GM19239 (cell line): ENCODE data around the gene DNER.

Experiments used
- DNase-seq: peaks from one replicate; pipeline ENCODE4 v3.0.0; 2011; ENCODE audit warnings: low spot score; ENCODE audit not compliant: insufficient read length
- FAIRE-seq: peaks from 2 replicates; lab custom pipeline; 2011; peaks lifted over from hg19 to GRCh38; lab: Jason Lieb, UNC

Gene DNER

DNA sequence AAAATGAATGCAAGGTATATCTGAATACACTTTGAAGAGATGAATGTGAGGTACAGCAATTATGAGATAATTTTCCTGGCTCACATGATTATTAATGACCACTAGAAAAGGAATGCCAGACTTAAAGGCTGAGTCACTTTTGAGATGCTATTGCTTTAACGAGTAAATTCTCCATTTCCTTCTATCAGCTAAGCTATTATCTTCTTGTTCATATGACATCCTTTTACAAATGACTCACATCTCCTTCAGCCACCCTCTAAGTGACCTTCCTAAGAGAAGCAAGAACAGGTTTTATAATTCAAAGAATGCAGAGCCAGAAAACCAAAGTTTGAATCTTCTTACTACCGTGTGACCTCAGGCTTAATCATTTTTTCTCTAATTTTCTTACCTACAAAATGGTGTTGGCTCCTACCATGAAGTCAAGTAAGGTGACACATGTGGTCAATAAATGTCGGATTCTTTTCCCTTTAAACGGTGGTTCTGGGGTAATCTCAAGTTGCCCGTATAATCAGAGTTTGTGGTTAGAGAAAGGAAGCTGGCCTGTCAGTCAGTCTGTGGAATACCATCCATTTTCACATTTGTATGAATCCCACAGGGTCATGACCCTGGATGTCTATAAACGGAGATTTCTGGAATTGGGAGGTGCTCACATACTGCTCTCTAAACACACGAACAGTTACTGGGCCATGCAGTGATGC, 259.3 kb downstream of the DNER start:
- no peak for DNase-seq
- no peak for FAIRE-seq

DNA sequence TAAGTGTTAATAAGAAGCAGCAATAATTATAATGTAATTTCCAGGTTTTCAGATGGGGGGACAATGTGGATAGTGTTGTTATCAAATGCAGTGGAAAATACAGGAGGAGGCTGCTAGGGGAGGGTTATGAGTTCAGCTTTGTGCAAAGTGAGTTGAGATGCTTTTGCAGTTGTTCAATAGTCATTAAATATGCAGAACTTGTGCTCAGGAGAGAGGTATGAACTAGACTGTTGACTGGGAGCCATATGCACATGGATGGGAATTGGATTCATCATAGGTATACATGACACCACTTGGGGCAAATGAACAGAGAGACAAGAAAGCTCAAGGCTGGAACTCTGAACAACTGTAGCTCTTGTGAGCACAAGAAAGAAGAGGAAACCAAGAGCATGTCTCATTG, 261.1 kb downstream of the DNER start:
- FAIRE-seq (no peak), DNase-seq (no peak)

DNA sequence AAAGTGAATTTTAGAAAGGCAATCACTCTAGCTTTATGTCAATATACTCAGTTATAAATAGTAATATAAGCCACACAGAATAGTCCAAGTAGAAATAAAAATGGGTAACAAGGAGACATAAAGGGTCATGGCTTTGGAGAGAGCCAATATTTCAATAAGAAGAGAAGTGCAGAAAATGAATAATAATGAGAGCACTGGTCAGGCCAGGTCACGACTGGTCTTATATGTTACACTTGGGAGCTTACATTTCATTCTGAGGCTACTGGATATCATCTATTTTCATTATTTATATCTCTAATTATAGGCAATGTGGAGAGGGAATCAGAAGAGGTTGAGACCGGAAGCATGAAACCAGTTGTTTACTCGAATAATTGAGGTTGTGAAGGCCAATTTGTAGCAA, 262.5 kb downstream of the DNER start:
- FAIRE-seq (no peak), DNase-seq (no peak)

- DNase-seq (no peak), FAIRE-seq (no peak)
Observed at GRCh38 chr2:229447227-229447626, 267.1 kb downstream of the DNER start.

- DNase-seq (no peak), FAIRE-seq (no peak)
Observed at GRCh38 chr2:229446350-229446749, 268.0 kb downstream of the DNER start.

GRCh38 chr2:229445501-229446211, 268.7 kb downstream of the DNER start:
- FAIRE-seq (no peak), DNase-seq (no peak)

- DNase-seq (no peak), FAIRE-seq (no peak)
Observed at GRCh38 chr2:229445019-229445418, 269.3 kb downstream of the DNER start.

DNA sequence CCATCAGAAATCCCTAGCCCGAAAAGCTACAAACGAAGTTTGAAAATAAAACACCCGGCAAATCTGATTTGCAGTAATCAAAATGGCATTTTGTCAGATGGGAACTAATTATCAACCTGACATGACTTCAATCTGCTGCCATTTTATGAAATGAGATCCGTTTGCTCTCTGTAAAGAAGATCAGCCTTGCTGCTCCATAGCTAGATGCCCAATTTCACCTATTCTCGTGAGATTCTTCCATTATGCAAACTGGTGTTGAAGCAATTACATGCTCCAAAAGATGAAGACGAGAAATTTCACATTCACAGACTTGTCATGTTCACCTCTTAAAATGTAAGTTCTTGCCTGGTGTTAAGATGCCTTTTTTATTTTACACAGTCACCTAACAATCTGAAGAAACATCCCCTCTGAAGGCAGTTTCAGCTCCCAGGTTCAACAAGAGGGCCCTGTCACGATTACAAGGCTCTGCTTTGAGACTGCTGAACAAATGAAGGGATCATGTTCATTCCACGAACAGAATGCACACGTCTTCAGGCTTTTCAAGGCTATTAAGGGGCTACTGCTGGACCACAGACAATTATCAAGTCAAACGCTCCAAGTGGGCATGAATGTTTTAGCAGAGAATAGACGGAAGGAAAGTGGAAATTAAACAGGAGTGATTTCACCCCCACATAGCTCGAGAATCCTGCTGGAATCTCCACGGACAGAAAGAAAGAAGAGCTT, 270.6 kb downstream of the DNER start:
- DNase-seq = no peak
- FAIRE-seq = no peak

GRCh38 chr2:229443141-229443540, 271.2 kb downstream of the DNER start:
- no peak for FAIRE-seq
- no peak for DNase-seq

- DNase-seq (no peak), FAIRE-seq (no peak)
Observed at GRCh38 chr2:229438430-229439159, 275.8 kb downstream of the DNER start.

GRCh38 chr2:229437467-229437866, 276.9 kb downstream of the DNER start:
- no peak for FAIRE-seq

DNA sequence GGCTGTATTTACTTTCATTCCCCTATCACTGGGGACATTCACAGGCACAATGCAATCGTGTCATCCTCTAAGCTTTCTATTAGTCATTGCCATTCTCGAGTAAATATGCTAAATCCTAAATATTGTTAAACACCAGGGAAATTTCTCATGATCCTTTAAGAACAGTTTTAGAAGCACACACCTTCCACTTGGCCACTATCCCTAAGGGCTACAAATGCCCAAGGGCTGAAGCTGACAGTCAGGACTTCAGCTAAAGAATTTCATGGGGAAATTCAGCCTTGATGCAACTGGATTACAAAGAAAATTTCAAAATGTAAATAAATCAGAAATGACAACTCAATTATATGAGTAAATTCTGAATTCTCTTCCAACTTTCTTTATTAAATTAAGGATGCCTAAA, 280.2 kb downstream of the DNER start:
- no peak for DNase-seq
- FAIRE-seq = no peak

More at GRCh38 chr2:229437467-229437866, 276.9 kb downstream of the DNER start:
- DNase-seq = no peak

DNA sequence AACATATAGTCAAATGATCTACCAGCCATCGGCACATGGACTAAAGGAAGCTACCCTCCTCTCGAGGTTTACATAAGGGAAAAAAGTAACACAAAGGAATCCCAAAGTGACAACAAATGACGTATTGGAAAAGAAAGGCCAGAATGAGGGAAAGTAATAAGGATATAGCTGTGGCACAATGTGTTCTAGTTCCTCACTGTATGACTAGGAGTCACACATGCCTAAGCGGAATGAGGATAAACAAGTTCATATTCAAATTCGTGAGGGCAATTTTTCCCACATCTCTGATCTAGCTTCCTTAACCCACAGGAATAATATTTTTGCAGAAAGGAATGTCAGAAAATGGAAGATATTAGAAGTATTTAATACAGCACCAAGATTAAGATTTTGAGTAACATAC, 281.0 kb downstream of the DNER start:
- FAIRE-seq (no peak), DNase-seq (no peak)

GRCh38 chr2:229431327-229431954, 282.9 kb downstream of the DNER start:
- no peak for FAIRE-seq
- no peak for DNase-seq

DNA sequence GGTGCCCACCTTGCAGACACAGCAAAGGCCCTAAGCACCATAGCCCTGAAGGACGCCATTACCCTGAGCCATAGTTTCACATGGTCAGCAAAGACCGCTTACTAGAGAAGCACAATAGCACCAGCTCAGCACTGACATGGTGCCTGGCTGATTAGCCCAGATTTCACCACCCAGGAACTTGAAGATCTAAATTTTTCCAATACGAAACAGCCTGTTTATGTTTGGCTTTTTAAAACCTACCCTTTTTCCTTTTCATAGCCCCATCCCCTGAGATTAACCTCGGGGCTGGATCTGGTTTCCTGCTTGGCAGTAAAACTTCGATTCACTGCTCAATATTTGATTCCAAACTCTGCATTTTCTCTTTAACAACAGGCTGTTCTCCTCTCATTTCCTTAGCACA, 284.8 kb downstream of the DNER start:
- no peak for DNase-seq

GRCh38 chr2:229426464-229426863, 287.9 kb downstream of the DNER start:
- DNase-seq (no peak), FAIRE-seq (no peak)

More for the DNA sequence above, 284.8 kb downstream of the DNER start:
- FAIRE-seq = no peak

DNA sequence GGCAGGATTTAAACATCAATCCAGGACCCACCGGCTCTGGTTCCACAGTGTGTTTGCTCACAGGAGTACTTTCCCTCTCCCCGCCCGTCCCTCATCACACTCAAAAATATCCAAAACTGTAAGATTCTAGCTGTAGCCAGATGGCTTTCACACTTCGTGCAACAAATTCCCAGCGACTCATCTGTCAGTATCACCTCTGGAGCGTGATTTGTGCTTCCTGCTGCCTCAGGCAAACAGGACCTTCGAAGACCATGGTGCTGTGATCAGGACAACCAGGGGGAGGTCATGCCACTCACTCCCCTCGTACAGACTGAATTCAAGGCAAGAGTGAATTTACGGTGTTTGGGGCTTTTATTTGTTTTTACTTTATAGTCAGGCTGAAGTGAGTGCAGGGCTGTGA, 288.8 kb downstream of the DNER start:
- DNase-seq (no peak), FAIRE-seq (no peak)

DNA sequence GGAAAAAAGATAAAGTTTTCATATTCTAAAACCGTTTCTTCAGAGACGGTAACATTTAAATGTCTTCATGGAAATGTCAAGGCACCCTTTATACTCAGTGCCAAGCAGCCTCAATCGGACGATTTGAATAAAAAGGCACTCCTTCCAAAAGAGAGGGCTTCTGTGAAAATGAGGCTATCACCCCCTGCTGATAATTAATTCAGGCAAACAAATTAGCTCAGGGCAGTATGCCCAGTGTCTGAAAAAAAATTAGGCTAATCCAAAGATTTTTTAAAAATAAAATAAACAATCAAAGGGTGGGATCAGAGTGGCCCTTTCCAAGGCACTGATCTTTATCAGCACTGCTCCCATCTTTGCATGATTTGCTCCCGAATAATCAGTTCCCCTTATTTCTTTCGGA, 292.3 kb downstream of the DNER start:
- DNase-seq = no peak
- no peak for FAIRE-seq

DNA sequence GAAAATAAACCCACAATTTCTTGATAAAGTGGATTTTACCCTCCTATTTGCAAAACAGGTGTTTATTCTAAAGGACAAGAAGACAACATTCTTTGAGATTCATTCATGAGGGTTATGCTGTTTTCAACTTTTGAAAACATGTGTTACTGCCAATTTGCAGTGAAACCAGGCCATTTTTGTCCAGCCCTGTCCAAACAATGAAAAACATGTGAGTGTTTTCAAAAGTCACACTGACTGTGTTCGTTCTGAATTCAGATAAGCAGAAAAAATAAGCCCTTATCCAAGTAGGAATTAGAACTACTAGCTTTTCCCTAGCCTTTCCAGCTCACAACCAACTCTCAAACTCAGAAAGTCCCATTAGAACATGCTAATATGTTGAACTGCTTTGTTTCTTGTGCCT, 295.2 kb downstream of the DNER start:
- no peak for FAIRE-seq
- DNase-seq = no peak

- DNase-seq = no peak
- no peak for FAIRE-seq
Observed at GRCh38 chr2:229417916-229418315, 296.4 kb downstream of the DNER start.
